HG03432 (cell line): ENCODE results near the gene GADL1.

Experiments used
- ATAC-seq: cut with Tn5 transposase; IDR thresholded peaks from one replicate; pipeline ENCODE4 v1.9.1; 2021; ENCODE audit warnings: mild to moderate bottlenecking, moderate library complexity; ENCODE audit not compliant: unreplicated experiment

GADL1 gene

GRCh38 chr3:30681649-30682211 is 212.7 kb downstream of the GADL1 start:
- no peak for ATAC-seq

GRCh38 chr3:30680789-30681648 is 213.4 kb downstream of the GADL1 start:
- no peak for ATAC-seq

DNA sequence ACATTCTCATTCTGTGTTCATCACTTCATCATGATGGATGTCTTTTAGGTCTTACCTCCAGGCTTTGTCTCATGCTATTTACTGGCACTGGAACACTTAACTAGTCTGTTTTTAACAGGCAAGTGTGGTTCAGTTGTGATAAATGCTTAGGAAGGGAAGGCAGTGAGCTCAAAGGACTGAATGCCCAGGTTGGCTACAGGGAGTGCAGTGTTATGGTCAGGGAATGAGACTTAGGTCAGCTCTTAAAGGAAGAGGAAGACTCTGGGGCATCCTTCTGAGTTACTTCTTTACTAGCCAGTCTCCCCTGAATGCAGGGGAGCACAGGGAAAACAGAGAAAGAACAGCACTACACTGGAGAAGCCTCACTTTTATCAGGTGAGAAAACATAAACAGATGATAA is 215.4 kb downstream of the GADL1 start:
- no peak for ATAC-seq

- no peak for ATAC-seq
Observed at GRCh38 chr3:30677347-30677685, 217.1 kb downstream of the GADL1 start.

DNA sequence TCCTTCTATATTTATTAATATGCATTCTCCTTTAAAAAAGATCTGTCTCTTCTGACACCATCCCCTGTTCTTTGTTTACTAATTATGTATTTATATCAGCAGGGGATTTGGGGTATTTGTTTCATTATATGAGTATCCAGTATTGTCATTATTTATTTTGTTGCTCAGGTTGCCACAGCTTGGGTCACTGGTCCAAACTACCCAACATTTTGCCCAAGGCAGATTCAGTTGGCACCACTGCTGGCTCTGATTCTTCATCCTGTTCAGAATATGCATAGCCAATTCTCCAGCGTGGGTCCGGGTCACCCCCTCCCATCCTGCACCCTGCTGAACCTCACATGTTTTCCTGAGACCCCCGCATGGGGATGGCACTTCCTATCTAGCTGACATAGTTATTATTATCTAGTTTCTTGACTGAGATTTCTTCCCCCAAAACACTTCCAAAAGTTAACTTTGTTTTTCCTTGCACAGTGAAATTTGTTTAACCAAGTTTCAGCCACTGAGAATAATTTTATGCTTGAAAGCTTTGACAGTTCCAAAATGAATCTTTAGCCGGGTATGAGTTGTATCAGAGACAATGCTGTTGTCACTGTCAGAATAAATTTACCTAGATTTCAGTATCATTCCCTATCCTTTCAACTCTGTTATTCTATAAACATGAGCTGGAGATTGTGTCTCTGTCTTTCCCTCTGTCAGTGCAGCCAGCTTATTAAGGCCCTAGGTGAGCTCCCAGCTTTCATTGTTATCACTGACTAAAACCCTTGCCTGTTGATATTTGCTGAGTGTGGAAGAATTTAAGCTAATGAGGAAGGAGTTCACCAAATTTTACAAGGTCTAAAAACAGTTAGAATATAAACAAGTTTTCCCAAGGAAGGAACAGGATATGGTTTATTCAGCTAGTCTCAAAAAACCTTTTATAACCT is 217.8 kb downstream of the GADL1 start:
- no peak for ATAC-seq
